Right lobe of liver (tissue), 6 donors: Measurements from ENCODE around the gene GXYLT2. TPM values are rescaled to one million over a fixed set of nuclear protein-coding genes. Genes with fewer than 3 reads are reported as not detected.
"Not testable (repeated sequence)": the region's sequence is repeated elsewhere in the genome, so short reads cannot be mapped to it uniquely, and the experiment has no call there.

Experiments used
- ATAC-seq, 4 donors: fragments of 200-7000 bp; cut with Tn5 transposase; one replicate each; pipeline ENCODE4 v1.9.1; 2020; ENCODE audit warnings: mild to moderate bottlenecking in 4 of 4, moderate library complexity in 4 of 4
- DNase-seq, 3 donors: peaks; one replicate each; pipeline ENCODE4 v3.0.0-alpha.2; 2020
- H3K27ac ChIP-seq, 3 donors: fragments of 200-600 bp; one replicate each; pipeline ENCODE4 v1.8.0; 2022
- H3K27me3 ChIP-seq, 2 donors: fragments of 200-600 bp; one replicate each; pipeline ENCODE4 v1.8.0; 2022
- H3K36me3 ChIP-seq, 4 donors: fragments of 200-600 bp; sonication (generic) in 1 of 4; one replicate each; pipeline versions ENCODE4 v1.5.1 to v1.8.0; 2017 to 2022; ENCODE audit warnings: control low read depth in 1 of 4
- H3K4me1 ChIP-seq, 4 donors: fragments of 200-600 bp; sonication (generic) in 1 of 4; one replicate each; pipeline versions ENCODE4 v1.5.1 to v1.8.0; 2017 to 2022; ENCODE audit warnings: control low read depth in 1 of 4
- H3K4me3 ChIP-seq, 3 donors: fragments of 200-600 bp; one replicate each; pipeline ENCODE4 v1.8.0; 2022
- H3K9me3 ChIP-seq, 4 donors: fragments of 200-600 bp; sonication (generic) in 1 of 4; one replicate each; pipeline versions ENCODE4 v1.5.1 to v1.8.0; 2017 to 2022; ENCODE audit warnings: control low read depth in 1 of 4
- CTCF ChIP-seq, 4 donors: fragments of 200-600 bp in 3 of 4; fragments of 450-650 bp in 1 of 4; IDR thresholded peaks; one replicate each; pipeline versions ENCODE4 v1.5.1 to v1.8.0; 2016 to 2022; ENCODE audit warnings: antibody characterized with exemption in 4 of 4, mild to moderate bottlenecking in 2 of 4
- POLR2A ChIP-seq: fragments of 450-650 bp; IDR thresholded peaks from one replicate; pipeline ENCODE4 v1.6.1; 2017; ENCODE audit warnings: antibody characterized with exemption, mild to moderate bottlenecking
- WGBS: methylation state at CpG from one replicate; pipeline ENCODE4 v1.1.6; 2018; ENCODE audit warnings: low coverage, low lambda C conversion rate; ENCODE audit not compliant: insufficient coverage; ENCODE audit errors: missing lambda C conversion rate; 5-methylcytosine and 5-hydroxymethylcytosine counted together
- intact Hi-C, 2 donors: fragments of 100-400 bp; cut with DNase I; formaldehyde crosslinking; loops; one replicate each; pipeline versions ENCODE4 v1.11.2 to v1.14.1; 2022
- total RNA-seq, 6 experiments: library from RNA; depleted of rRNA in 2 of 6; stranded (reverse); fragments of >200 nt in 2 of 6; fragmentation: NEBNext Ultra II Directional in 3 of 6; extraction: Animal tissue kit (Norgen Biotek cat#: 25700) in 3 of 6; gene quantifications; one replicate each; pipeline versions ENCODE4 v1.1.0 to v1.2.4, GENCODE V29; 2016 to 2023
- donor health status: DM: no; HTN: yes; CAD: no.
- donor health status: DM: no; HTN: no; CAD: no.
- donor health status: DM: no; HTN: no; CAD: no.
- donor health status: DM: no; HTN: yes; CAD: no.
- donor health status: DM: no; HTN: yes; CAD: no.

The GXYLT2 gene
- total RNA-seq, 6 experiments from 2014 or later: 0.06 to 0.69 (median 0.12) TPM; not detected in 1

GRCh38 chr3:72924055-72924454, 36.2 kb downstream of the GXYLT2 start:
- no peak overlapping the region for H3K27ac ChIP-seq
- ATAC-seq: no peak
- no peaks in the 10 kb centered on the region for H3K4me1 ChIP-seq
- H3K27me3 ChIP-seq: no peaks in the 10 kb centered on the region
- no peak for DNase-seq
- TF ChIP-seq CTCF (IDR thresholded peaks at IDR 0.05) (no peak), POLR2A (no peak)
- no peaks in the 10 kb centered on the region for H3K9me3 ChIP-seq
- no peaks in the 10 kb centered on the region for H3K36me3 ChIP-seq
- no peak overlapping the region for H3K4me3 ChIP-seq
- intact Hi-C loops: no loop called here
- 64% methylated on average over 2 of the region's 3 CpGs for WGBS

GRCh38 chr3:72928781-72929735, 41.2 kb downstream of the GXYLT2 start:
- H3K36me3 ChIP-seq, H3K9me3 ChIP-seq, intact Hi-C loops, H3K27ac ChIP-seq, H3K4me1 ChIP-seq, ATAC-seq, H3K27me3 ChIP-seq, DNase-seq, H3K4me3 ChIP-seq: not testable (repeated sequence)
- 78% methylated on average over 27 of the region's 51 CpGs for WGBS

GRCh38 chr3:72930754-72931153, 42.9 kb downstream of the GXYLT2 start:
- ATAC-seq: no peak
- intact Hi-C loops: loop anchor here in 1 of 2 donors (10.0 kb wide), 1 partner anchor 144 kb away; no protein-coding TSS in a partner anchor
- TF ChIP-seq POLR2A (no peak), CTCF (IDR thresholded peaks at IDR 0.05) (no peak)

GRCh38 chr3:72932416-72932815, 44.6 kb downstream of the GXYLT2 start:
- Histone ChIP-seq H3K4me1 (no peaks in the 10 kb centered on the region), H3K27me3 (no peaks in the 10 kb centered on the region), H3K27ac (no peak overlapping the region), H3K9me3 (no peaks in the 10 kb centered on the region), H3K36me3 (no peaks in the 10 kb centered on the region), H3K4me3 (no peak overlapping the region)
- TF ChIP-seq POLR2A (no peak), CTCF (IDR thresholded peaks at IDR 0.05) (no peak)
- intact Hi-C loops: loop anchor here in 1 of 2 donors (10.0 kb wide), 1 partner anchor 142 kb away; no protein-coding TSS in a partner anchor
- DNase-seq: no peak
- ATAC-seq: no peak

More at GRCh38 chr3:72930754-72931153, 42.9 kb downstream of the GXYLT2 start:
- H3K36me3 ChIP-seq: no peaks in the 10 kb centered on the region
- H3K4me1 ChIP-seq: no peaks in the 10 kb centered on the region
- no peaks in the 10 kb centered on the region for H3K9me3 ChIP-seq
- H3K27me3 ChIP-seq: no peaks in the 10 kb centered on the region
- DNase-seq: no peak
- H3K27ac ChIP-seq: no peak overlapping the region
- no peak overlapping the region for H3K4me3 ChIP-seq
- 86% methylated on average over 3 of the region's 4 CpGs for WGBS
